Activated CD4-positive, alpha-beta T cell treated with anti-CD3 and anti-CD28 coated beads, Interleukin-10, Interleukin-2, amounts not matched to agents 100 ng/mL and 50 ng/mL, durations not matched to agents 16 hours and 8 hours (primary cell): ENCODE data around the gene TAF11L7.
"Not testable (repeated sequence)": the region's sequence is repeated elsewhere in the genome, so short reads cannot be mapped to it uniquely, and the experiment has no call there.

Source experiments
- DNase-seq: peaks from one replicate; pipeline ENCODE4 v3.0.0-alpha.2; 2020

Gene TAF11L7

GRCh38 chr5:17585658-17586057 is at the start of gene TAF11L7:
Gene TAF11L7, minus strand, starts transcription at chr5:17585758.
- not testable (repeated sequence) for DNase-seq

GRCh38 chr5:17634160-17634559 is 48.6 kb upstream of the TAF11L7 start, which contains the start of gene TAF11L14:
Gene TAF11L14, plus strand, starts transcription at chr5:17634460.
- DNase-seq: no peak

GRCh38 chr5:17631788-17632187 is 46.2 kb upstream of the TAF11L7 start, which contains the start of gene TAF11L13:
Gene TAF11L13, plus strand, starts transcription at chr5:17632088.
- not testable (repeated sequence) for DNase-seq

GRCh38 chr5:17625686-17626085 is 40.1 kb upstream of the TAF11L7 start:
- no peak for DNase-seq

- DNase-seq: no peak
Observed at GRCh38 chr5:17620627-17621026, 35.1 kb upstream of the TAF11L7 start.

DNA sequence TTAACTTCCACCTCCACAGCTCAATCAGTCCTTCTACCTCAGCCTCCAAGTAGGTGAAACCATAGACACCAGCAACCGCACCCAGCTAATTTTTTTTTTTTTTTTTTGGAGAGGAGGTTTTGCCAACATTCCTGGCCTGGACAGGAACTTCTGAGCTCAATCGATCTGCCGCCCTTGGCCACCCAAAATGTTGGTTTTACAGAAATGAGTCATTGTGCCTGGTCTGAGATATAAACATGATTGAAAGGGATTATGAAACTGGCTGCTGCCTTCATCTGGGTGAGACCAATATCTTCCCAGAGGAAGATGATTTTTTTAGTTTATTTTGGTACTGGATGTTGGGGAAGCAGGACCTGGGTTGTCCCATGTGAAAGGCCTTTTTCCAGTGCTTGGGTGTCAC is 33.8 kb upstream of the TAF11L7 start:
- DNase-seq: no peak

GRCh38 chr5:17614872-17615605 is 29.5 kb upstream of the TAF11L7 start:
- no peak for DNase-seq

DNA sequence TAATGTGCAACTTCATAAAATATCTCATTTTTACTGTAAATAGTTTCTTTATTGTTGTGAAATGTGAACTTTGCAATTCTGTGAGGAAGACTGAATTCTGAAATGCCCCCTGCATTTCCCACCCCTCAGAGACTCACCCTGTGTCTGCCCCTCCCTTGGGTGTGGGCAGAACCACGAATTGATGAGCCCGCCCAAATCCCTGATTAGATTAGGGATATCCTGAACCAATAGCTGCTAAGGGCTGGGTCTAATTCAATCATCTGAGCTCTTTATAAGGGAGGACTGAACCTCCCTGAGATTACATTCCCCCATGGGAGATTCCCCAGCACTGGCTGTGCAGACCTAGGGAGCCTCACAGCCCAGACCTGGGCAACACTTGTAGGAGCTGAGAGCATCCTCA is 24.5 kb upstream of the TAF11L7 start, which contains the start of gene TAF11L12:
Gene TAF11L12, plus strand, starts transcription at position 301 of the 400 bp plus-strand sequence.
- not testable (repeated sequence) for DNase-seq

DNA sequence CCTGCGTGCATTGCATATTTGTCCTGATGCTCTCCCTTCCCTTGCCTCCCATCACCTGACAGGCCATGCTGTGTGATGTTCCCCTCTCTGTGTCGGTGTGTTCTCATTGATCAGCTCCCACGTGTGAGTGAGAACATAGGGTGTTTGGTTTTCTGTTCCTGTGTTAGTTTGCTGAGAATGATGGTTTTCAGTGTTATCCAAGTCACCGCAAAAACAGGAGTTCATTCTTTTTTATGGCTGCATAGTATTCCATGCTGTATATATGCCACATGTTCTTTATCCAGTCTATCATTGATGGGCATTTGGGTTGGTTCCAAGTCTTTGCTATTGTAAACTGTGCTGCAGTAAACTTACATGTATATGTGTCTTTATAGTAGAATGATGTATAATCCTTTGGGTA is 21.9 kb upstream of the TAF11L7 start:
- DNase-seq: not testable (repeated sequence)

DNA sequence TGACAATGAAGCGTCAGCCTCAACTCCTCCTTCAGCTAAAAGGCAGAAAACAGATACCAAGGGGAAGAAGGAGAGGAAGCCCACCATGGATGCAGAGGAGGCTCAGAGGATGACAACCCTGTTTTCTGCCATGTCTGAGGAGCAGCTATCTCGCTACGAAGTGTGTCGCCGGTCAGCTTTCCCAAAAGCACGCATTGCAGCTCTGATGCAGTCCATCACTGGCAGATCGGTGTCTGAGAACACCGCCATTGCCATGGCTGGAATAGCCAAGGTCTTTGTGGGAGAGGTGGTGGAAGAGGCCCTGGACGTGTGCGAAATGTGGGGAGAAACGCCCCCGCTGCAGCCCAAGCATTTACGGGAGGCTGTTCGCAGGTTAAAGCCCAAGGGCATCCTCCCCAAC is 19.4 kb upstream of the TAF11L7 start:
- no peak for DNase-seq

DNA sequence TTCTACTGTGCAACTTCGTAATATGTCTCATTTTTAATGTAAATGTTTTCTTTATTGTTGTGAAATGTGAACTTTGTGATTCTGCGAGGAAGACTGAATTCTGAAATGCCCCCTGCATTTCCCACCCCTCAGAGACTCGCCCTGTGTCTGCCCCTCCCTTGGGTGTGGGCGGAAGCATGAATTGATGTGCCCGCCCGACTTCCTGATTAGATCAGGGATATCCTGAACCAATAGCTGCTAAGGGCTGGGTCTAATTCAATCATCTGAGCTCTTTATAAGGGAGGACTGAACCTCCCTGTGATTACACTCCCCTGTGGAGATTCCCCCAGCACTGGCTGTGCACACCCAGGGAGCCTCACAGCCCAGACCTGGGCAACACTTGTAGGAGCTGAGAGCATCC is 18.3 kb upstream of the TAF11L7 start, which contains the start of gene TAF11L11:
Gene TAF11L11, plus strand, starts transcription at position 304 of the 400 bp plus-strand sequence.
- DNase-seq: not testable (repeated sequence)

DNA sequence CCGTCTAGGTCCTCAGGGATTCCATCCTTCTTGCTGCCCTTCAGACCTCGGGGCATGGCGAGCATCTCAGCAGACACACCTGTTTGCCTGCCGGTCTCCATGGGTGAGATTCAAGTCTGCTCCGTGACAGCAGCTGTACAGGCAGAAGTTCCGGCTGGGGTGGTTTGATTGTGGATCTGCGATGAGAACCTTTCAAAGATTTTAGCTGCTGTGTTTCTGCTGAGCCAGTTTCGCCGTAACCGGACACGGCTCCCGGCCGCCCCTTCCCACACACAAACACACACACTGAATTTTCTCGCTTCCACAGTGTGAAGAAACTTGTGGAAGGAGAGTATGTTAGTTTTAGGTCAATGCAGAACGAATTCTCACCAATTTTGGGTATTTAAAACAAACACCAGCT is 12.2 kb upstream of the TAF11L7 start, which contains the start of gene TAF11L10:
Gene TAF11L10, minus strand, starts transcription at position 101 of the 400 bp plus-strand sequence.
- DNase-seq: not testable (repeated sequence)

DNA sequence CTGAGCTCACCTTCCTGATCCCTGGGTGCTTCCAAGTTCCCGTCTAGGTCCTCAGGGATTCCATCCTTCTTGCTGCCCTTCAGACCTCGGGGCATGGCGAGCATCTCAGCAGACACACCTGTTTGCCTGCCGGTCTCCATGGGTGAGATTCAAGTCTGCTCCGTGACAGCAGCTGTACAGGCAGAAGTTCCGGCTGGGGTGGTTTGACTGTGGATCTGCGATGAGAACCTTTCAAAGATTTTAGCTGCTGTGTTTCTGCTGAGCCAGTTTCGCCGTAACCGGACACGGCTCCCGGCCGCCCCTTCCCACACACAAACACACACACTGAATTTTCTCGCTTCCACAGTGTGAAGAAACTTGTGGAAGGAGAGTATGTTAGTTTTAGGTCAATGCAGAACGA is 8.7 kb upstream of the TAF11L7 start, which contains the start of gene TAF11L9:
Gene TAF11L9, minus strand, starts transcription at position 140 of the 400 bp plus-strand sequence.
- not testable (repeated sequence) for DNase-seq

- not testable (repeated sequence) for DNase-seq
Observed at GRCh38 chr5:17590860-17591259, 5.3 kb upstream of the TAF11L7 start, which contains the start of gene TAF11L8. Gene TAF11L8, minus strand, starts transcription at chr5:17590960.
